Liver (tissue), 3 donors: ENCODE results near the gene LRRFIP1.

Experiments used
- ATF3 ChIP-seq: IDR thresholded peaks from 2 replicates; pipeline ENCODE4 v1.6.1; 2016; ENCODE audit warnings: antibody characterized with exemption
- CTCF ChIP-seq: fragments of 150-350 bp; IDR thresholded peaks from 2 replicates; pipeline ENCODE4 v1.5.1; 2017; ENCODE audit warnings: improper control_type of control experiment, low read depth, low read length; ENCODE audit not compliant: missing input control
- EGR1 ChIP-seq, 2 donors: IDR thresholded peaks; 2 replicates each; pipeline ENCODE4 v1.6.1; 2016 to 2018; ENCODE audit warnings: antibody characterized with exemption in 2 of 2, low read depth in 2 of 2
- FOXA2 ChIP-seq: IDR thresholded peaks from 2 replicates; pipeline ENCODE4 v1.6.1; 2016; ENCODE audit warnings: antibody characterized with exemption
- GABPA ChIP-seq, 2 donors: IDR thresholded peaks in 1 of 2; conservative IDR thresholded peaks in 1 of 2; 2 replicates each; pipeline ENCODE4 v1.6.1; 2016; ENCODE audit warnings: antibody characterized with exemption in 2 of 2, mild to moderate bottlenecking in 1 of 2, moderate library complexity in 1 of 2
- NR2F2 ChIP-seq: IDR thresholded peaks from 2 replicates; pipeline ENCODE4 v1.6.1; 2016; ENCODE audit warnings: antibody characterized with exemption
- RAD21 ChIP-seq, 2 donors: IDR thresholded peaks; 2 replicates each; pipeline ENCODE4 v1.6.1; 2016; ENCODE audit warnings: antibody characterized with exemption in 2 of 2, mild to moderate bottlenecking in 2 of 2
- REST ChIP-seq: IDR thresholded peaks from 2 replicates; pipeline ENCODE4 v1.6.1; 2016; ENCODE audit warnings: antibody characterized with exemption, mild to moderate bottlenecking
- RXRA ChIP-seq, 2 donors: IDR thresholded peaks; 2 replicates each; pipeline ENCODE4 v1.6.1; 2017 to 2018; ENCODE audit warnings: antibody characterized with exemption in 2 of 2, mild to moderate bottlenecking in 1 of 2
- SP1 ChIP-seq: IDR thresholded peaks from 2 replicates; pipeline ENCODE4 v1.6.1; 2018; ENCODE audit warnings: antibody characterized with exemption, mild to moderate bottlenecking
- TAF1 ChIP-seq: conservative IDR thresholded peaks from 2 replicates; pipeline ENCODE4 v1.6.1; 2016; ENCODE audit warnings: antibody characterized with exemption, mild to moderate bottlenecking
- YY1 ChIP-seq: IDR thresholded peaks from 2 replicates; pipeline ENCODE4 v1.6.1; 2016; ENCODE audit warnings: antibody characterized with exemption, mild to moderate bottlenecking
- TF ChIP-seq, protein P1 (sequence below): IDR thresholded peaks from 2 replicates; pipeline ENCODE4 v1.6.1; 2016; ENCODE audit warnings: antibody characterized with exemption
- TF ChIP-seq, protein P2 (sequence below): IDR thresholded peaks from 2 replicates; pipeline ENCODE4 v1.6.1; 2016; ENCODE audit warnings: antibody characterized with exemption
- donor health status: healthy.
- donor health status: healthy.

DNA sequence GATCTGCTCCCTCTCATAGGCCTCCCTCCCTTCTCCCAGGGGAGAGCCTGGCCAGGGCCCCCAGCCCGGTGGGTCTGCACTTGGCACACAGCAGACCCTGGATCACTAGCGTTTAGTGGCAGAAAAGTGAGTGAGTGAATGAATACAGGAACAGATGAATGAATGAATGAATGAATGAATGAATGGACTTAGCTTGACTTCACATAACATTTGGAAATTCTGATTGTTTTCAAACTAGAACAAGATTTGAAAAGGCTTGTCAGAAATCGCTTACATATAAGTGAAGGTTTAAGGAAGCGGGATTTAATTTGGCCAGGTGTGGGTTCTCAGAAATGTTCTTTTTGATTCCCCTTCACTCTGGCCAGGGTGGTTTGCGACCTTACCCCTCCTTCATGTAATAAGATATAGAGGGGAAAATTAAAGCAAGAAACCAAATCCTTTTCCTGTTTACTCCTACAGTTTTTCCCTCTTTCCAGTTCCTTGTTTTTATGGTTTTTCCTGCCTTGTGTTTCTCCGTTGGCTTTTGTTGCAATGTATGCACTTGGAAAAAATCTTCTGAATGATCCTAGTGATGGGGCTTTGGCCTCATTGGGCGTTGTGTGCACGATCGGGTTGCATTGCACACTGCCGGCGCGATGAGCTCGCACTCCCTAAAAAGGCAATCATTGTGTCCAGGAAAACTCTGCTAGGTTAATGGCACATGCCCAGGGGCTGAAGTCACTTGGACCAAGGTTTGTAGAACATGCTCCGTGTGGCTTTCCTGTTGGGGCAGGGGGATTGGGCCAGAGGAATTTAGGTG, 16.4 kb downstream of the LRRFIP1 start:
- TF ChIP-seq CTCF (no peak), REST (no peak), YY1 (no peak), NR2F2 (no peak), GABPA (IDR thresholded peaks at IDR 0.05 in 1 of 2, conservative IDR thresholded peaks at IDR 0.05 in 1 of 2) (no peak), TAF1 (no peak), SP1 (no peak), ATF3 (no peak), RXRA (IDR thresholded peaks at IDR 0.05) (no peak), EGR1 (IDR thresholded peaks at IDR 0.05; ENCODE audit: low read depth in 2 of 2) (no peak), FOXA2 (no peak), RAD21 (IDR thresholded peaks at IDR 0.05) (no peak)
- TF ChIP-seq, protein P1, sequence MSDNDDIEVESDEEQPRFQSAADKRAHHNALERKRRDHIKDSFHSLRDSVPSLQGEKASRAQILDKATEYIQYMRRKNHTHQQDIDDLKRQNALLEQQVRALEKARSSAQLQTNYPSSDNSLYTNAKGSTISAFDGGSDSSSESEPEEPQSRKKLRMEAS = no peak
- TF ChIP-seq, protein P2, sequence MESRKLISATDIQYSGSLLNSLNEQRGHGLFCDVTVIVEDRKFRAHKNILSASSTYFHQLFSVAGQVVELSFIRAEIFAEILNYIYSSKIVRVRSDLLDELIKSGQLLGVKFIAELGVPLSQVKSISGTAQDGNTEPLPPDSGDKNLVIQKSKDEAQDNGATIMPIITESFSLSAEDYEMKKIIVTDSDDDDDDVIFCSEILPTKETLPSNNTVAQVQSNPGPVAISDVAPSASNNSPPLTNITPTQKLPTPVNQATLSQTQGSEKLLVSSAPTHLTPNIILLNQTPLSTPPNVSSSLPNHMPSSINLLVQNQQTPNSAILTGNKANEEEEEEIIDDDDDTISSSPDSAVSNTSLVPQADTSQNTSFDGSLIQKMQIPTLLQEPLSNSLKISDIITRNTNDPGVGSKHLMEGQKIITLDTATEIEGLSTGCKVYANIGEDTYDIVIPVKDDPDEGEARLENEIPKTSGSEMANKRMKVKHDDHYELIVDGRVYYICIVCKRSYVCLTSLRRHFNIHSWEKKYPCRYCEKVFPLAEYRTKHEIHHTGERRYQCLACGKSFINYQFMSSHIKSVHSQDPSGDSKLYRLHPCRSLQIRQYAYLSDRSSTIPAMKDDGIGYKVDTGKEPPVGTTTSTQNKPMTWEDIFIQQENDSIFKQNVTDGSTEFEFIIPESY = no peak
